Gastrocnemius medialis (tissue), 4 donors: Measurements from ENCODE around the gene RABL6.

Experiments used
- CTCF ChIP-seq, 5 experiments: fragments of 450-650 bp in 3 of 5; fragments of 200-600 bp in 2 of 5; sonication (generic) in 2 of 5; IDR thresholded peaks in 4 of 5; conservative IDR thresholded peaks in 1 of 5; 1 replicate in 4 of 5; 2 replicates in 1 of 5; pipeline ENCODE4 v1.5.1; 2016 to 2019; ENCODE audit warnings: antibody characterized with exemption in 5 of 5, mild to moderate bottlenecking in 3 of 5, moderate library complexity in 3 of 5
- POLR2A ChIP-seq, 2 donors: fragments of 450-650 bp; IDR thresholded peaks; one replicate each; pipeline ENCODE4 v1.6.1; 2017; ENCODE audit warnings: antibody characterized with exemption in 2 of 2, mild to moderate bottlenecking in 2 of 2, moderate library complexity in 2 of 2

- TF ChIP-seq CTCF (IDR thresholded peaks at IDR 0.05 in 4 of 5, conservative IDR thresholded peaks at IDR 0.05 in 1 of 5) = no peak
- TF ChIP-seq POLR2A (IDR thresholded peaks at IDR 0.05) = no peak
Observed at GRCh38 chr9:136840877-136841645, 33.3 kb downstream of the RABL6 start.
